Skeletal muscle tissue (tissue), 4 donors: ENCODE data around the gene COL9A3. TPM values are rescaled to one million over a fixed set of nuclear protein-coding genes. Genes with fewer than 3 reads are reported as not detected.
A peak's percentile ranks its signal among the peaks of the same experiment; 100 is the strongest.

Source experiments
- H3K27ac ChIP-seq: one replicate; pipeline ENCODE4 v1.7.0; 2013; ENCODE audit warnings: mild to moderate bottlenecking, low read depth, low read length, inconsistent platforms
- H3K27me3 ChIP-seq, 3 donors: one replicate each; pipeline ENCODE4 v1.7.0; 2013; ENCODE audit warnings: low read length in 3 of 3; ENCODE audit not compliant: control insufficient read depth in 3 of 3, insufficient read depth in 3 of 3
- H3K36me3 ChIP-seq, 3 donors: one replicate each; pipeline ENCODE4 v1.7.0; 2013; ENCODE audit warnings: low read length in 3 of 3; ENCODE audit not compliant: control insufficient read depth in 3 of 3, insufficient read depth in 3 of 3
- H3K4me1 ChIP-seq, 3 donors: one replicate each; pipeline ENCODE4 v1.7.0; 2013; ENCODE audit warnings: low read length in 3 of 3, mild to moderate bottlenecking in 3 of 3; ENCODE audit not compliant: control insufficient read depth in 3 of 3, insufficient read depth in 3 of 3
- H3K4me3 ChIP-seq, 3 donors: one replicate each; pipeline ENCODE4 v1.7.0; 2013; ENCODE audit warnings: low read length in 3 of 3
- H3K9ac ChIP-seq, 3 donors: one replicate each; pipeline ENCODE4 v1.7.0; 2013; ENCODE audit warnings: low read length in 3 of 3, mild to moderate bottlenecking in 3 of 3, moderate library complexity in 2 of 3, low read depth in 1 of 3
- H3K9me3 ChIP-seq, 3 donors: one replicate each; pipeline ENCODE4 v1.7.0; 2013; ENCODE audit warnings: low read length in 3 of 3; ENCODE audit not compliant: control insufficient read depth in 3 of 3
- total RNA-seq: library from RNA; depleted of rRNA; stranded (reverse); fragments of >200 nt; gene quantifications from one replicate; pipeline ENCODE4 v1.2.3, GENCODE V29; 2014
- donor health status: Osteomylitis.

Gene COL9A3
- 8.9 TPM for total RNA-seq

GRCh38 chr20:62816884-62817873 is at the start of gene COL9A3:
Gene COL9A3 (plus strand): TSS chr20:62817050. CDS start chr20:62817065, 15 bp downstream.
- Histone ChIP-seq H3K27ac (no peak within 1 kb of the TSS), H3K4me1 (peaks cover 14 to 34% (median 24%) of the 10 kb centered on the region in 3 donors), H3K27me3 (peaks cover 53 to 64% (median 57%) of the 10 kb centered on the region in 3 donors), H3K9ac (peak within 1 kb of the TSS in 1 of 3 donors; percentile 33), H3K4me3 (peak within 1 kb of the TSS in 1 of 3 donors; percentile 22), H3K9me3 (no peaks in the 10 kb centered on the region), H3K36me3 (peaks cover 0 to 5% (median 4%) of the 10 kb centered on the region in 3 donors)

GRCh38 chr20:62768234-62768546 is 48.7 kb upstream of the COL9A3 start:
- Histone ChIP-seq H3K27ac (no peak overlapping the region), H3K27me3 (peaks cover 55 to 80% (median 70%) of the 10 kb centered on the region in 3 donors), H3K4me1 (peaks cover 0 to 11% (median 4%) of the 10 kb centered on the region in 3 donors), H3K4me3 (no peak overlapping the region), H3K36me3 (no peaks in the 10 kb centered on the region), H3K9me3 (no peaks in the 10 kb centered on the region), H3K9ac (no peak overlapping the region)

GRCh38 chr20:62768551-62769287 is 48.1 kb upstream of the COL9A3 start:
- no peak overlapping the region for H3K4me3 ChIP-seq
- H3K36me3 ChIP-seq, result no peaks in the 10 kb centered on the region
- H3K27me3 ChIP-seq, result peaks cover 60 to 83% (median 71%) of the 10 kb centered on the region in 3 donors

GRCh38 chr20:62769346-62770071 is 47.3 kb upstream of the COL9A3 start:
- no peaks in the 10 kb centered on the region for H3K36me3 ChIP-seq
- peaks cover 0 to 11% (median 4%) of the 10 kb centered on the region in 3 donors for H3K4me1 ChIP-seq
- H3K4me3 ChIP-seq, result no peak overlapping the region
- no peak overlapping the region for H3K9ac ChIP-seq
- no peak overlapping the region for H3K27ac ChIP-seq
- H3K27me3 ChIP-seq, result peaks cover 58 to 80% (median 74%) of the 10 kb centered on the region in 3 donors
- H3K9me3 ChIP-seq, result no peaks in the 10 kb centered on the region

More at GRCh38 chr20:62768551-62769287, 48.1 kb upstream of the COL9A3 start:
- H3K9ac ChIP-seq, result no peak overlapping the region
- no peak overlapping the region for H3K27ac ChIP-seq
- peaks cover 0 to 11% (median 4%) of the 10 kb centered on the region in 3 donors for H3K4me1 ChIP-seq
- H3K9me3 ChIP-seq, result no peaks in the 10 kb centered on the region

GRCh38 chr20:62770111-62770910 is 46.5 kb upstream of the COL9A3 start:
- Histone ChIP-seq H3K9me3 (no peaks in the 10 kb centered on the region), H3K27me3 (peaks cover 56 to 80% (median 74%) of the 10 kb centered on the region in 3 donors), H3K9ac (no peak overlapping the region), H3K36me3 (no peaks in the 10 kb centered on the region), H3K27ac (no peak overlapping the region), H3K4me3 (no peak overlapping the region), H3K4me1 (peaks cover 0 to 11% (median 4%) of the 10 kb centered on the region in 3 donors)

- H3K36me3 ChIP-seq, result no peaks in the 10 kb centered on the region
- H3K27ac ChIP-seq, result no peak overlapping the region
- no peak overlapping the region for H3K4me3 ChIP-seq
- H3K9ac ChIP-seq, result no peak overlapping the region
- H3K4me1 ChIP-seq, result peaks cover 0 to 11% (median 4%) of the 10 kb centered on the region in 3 donors
- H3K27me3 ChIP-seq, result peaks cover 53 to 80% (median 72%) of the 10 kb centered on the region in 3 donors
- H3K9me3 ChIP-seq, result no peaks in the 10 kb centered on the region
Observed at GRCh38 chr20:62770916-62771315, 45.9 kb upstream of the COL9A3 start.

GRCh38 chr20:62771396-62772102 is 45.3 kb upstream of the COL9A3 start:
- H3K27ac ChIP-seq, result no peak overlapping the region
- no peak overlapping the region for H3K9ac ChIP-seq
- H3K36me3 ChIP-seq, result no peaks in the 10 kb centered on the region
- no peaks in the 10 kb centered on the region for H3K9me3 ChIP-seq
- H3K4me3 ChIP-seq, result no peak overlapping the region
- peaks cover 4 to 14% (median 8%) of the 10 kb centered on the region in 3 donors for H3K4me1 ChIP-seq
- peaks cover 49 to 77% (median 67%) of the 10 kb centered on the region in 3 donors for H3K27me3 ChIP-seq

- Histone ChIP-seq H3K4me3 (no peak overlapping the region), H3K9me3 (no peaks in the 10 kb centered on the region), H3K4me1 (peaks cover 6 to 19% (median 12%) of the 10 kb centered on the region in 3 donors), H3K9ac (no peak overlapping the region), H3K36me3 (no peaks in the 10 kb centered on the region), H3K27me3 (peaks cover 43 to 74% (median 61%) of the 10 kb centered on the region in 3 donors), H3K27ac (no peak overlapping the region)
Observed at GRCh38 chr20:62772103-62772611, 44.7 kb upstream of the COL9A3 start.
